DND-41 (cell line): Measurements from ENCODE around the gene CLN5.

Experiments used
- CTCF ChIP-seq: IDR thresholded peaks from 2 replicates; pipeline ENCODE4 v1.5.1; 2012; ENCODE audit warnings: borderline replicate concordance, low read length, moderate library complexity, mild to moderate bottlenecking; ENCODE audit not compliant: poor library complexity, severe bottlenecking; ENCODE audit errors: extremely low read depth
- EZH2 ChIP-seq: IDR thresholded peaks from 3 replicates; pipeline ENCODE4 v1.6.1; 2012; ENCODE audit warnings: borderline replicate concordance, low read depth, mild to moderate bottlenecking, moderate library complexity, low read length, inconsistent platforms; ENCODE audit not compliant: severe bottlenecking

DNA sequence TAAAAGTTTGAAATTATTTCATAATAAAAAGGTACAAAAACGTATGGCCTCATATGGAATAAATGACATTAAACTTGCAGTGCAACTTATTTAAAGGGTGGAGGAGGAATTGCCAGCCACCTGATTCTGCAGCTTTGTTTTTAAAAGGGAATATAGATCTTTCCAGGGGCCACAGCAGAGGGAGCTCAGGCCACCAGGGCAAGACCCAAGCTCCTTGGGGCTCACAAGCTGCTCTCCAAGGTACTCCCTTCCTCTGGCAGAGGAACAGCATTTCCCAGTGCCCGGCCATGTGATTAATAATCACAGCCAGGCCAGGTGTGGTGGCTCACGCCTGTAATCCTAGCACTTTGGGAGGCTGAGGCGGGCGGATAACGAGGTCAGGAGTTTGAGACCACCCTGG is 37.3 kb upstream of the CLN5 start:
- no peak for TF ChIP-seq CTCF
- TF ChIP-seq EZH2: no peak
